KBM-7 (cell line): ENCODE measurements around the gene POLE.

Experiments
- DNase-seq: peaks from one replicate; pipeline ENCODE4 v3.0.0-alpha.2; 2015
- in situ Hi-C: fragments of 300-500 bp; cut with MboI; formaldehyde crosslinking; loops from 2 replicates; pipeline ENCODE4 v1.14.3; 2020; ENCODE audit warnings: low sequenced_read_pairs, low pct_unique_long_range_greater_than_20kb, mixed read lengths

Gene POLE

DNA sequence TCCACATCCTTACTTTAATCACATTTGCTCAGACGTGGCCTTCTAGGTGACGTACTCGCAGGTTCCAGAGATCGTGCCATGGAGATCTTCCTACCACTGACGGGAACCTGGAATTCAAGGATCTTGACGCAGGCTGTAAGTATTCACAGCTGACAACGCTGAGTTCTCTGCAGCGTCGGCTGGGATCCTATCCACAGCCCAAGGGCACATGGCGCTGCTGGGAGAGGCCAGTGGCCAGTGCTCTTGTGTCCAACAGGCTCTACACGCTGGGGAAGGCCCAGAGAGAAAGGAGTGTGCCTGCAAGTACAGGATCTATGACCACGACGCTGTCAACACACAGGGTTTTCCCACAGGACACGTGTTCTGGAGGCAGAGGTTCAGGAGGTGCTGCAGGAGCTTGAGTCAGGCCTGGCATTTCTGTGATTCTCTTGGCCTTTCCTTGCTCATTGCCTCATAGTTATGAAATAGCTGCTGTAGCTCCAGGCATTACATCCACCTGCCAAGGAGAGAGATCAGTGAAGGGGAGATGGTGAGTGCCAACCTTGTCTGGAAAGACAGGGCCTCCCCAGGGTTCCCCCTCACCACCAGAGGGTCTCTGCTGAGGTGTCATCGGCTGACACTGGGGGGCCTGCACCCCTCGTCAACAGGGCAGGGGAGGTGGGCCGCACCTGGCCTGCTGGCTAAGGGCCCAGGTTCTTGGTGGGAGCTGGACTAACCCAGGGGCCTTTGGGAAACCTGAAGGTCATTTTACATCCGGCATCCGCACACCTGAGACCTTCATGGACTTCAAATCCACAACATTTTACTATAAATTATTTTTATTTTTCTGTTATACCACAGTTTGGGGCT lies 98.1 kb downstream of the POLE start:
- in situ Hi-C loops = no loop called here

DNA sequence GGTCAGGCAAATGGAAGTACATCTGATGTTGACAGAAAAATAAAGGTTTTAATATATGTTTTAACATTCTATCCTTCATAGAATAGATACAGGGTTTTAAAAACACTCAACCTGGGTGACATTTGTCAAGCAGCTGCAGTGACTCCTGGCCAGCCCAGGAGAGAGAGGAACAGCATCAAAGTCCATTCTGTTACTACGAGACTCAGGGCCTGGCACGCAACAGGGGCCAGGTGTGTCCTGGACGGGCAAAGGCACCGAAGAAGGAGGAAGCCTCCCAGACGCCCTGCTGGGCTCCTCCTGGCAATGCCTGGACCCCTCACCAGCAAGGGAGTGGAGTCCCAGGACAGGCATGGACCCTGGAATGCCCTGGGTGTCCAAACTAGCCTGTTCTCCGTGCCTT lies 98.8 kb downstream of the POLE start:
- in situ Hi-C loops = no loop called here

More for the DNA sequence above, 98.1 kb downstream of the POLE start:
- no peak for DNase-seq

DNA sequence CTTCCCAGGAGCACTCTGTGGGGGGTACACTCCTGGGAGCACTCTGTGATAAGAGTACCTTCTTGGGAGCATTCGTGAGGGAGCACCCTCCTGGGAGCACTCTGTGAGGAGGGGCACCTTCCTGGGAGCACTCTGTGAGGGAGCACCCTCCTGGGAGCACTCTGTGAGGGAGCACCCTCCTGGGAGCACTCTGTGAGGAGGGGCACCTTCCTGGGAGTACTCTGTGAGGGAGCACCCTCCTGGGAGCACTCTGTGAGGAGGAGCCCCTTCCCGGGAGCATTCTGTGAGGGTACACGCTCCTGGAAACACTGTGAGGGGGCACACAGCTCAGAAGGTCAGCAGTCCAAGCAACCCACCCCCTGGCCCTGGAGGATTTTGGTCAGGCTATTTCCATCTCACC lies 99.4 kb downstream of the POLE start:
- no peak for DNase-seq
- in situ Hi-C loops = no loop called here

More for the DNA sequence above, 98.8 kb downstream of the POLE start:
- no peak for DNase-seq

DNA sequence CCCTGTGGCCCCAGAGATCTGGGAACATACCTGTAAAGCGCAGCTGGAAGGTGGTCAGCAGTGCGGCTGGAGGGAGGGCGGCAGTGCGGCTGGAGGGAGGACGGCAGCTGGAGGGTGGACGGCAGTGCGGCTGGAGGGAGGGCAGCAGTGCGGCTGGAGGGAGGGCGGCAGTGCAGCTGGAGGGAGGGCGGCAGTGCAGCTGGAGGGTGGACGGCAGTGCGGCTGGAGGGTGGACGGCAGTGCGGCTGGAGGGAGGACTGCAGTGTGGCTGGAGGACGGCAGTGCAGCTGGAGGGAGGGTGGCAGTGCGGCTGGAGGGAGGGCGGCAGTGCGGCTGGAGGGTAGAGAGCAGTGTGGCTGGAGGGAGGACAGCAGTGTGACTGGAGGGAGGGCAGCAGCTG lies 100.2 kb downstream of the POLE start:
- in situ Hi-C loops = no loop called here
- no peak for DNase-seq

DNA sequence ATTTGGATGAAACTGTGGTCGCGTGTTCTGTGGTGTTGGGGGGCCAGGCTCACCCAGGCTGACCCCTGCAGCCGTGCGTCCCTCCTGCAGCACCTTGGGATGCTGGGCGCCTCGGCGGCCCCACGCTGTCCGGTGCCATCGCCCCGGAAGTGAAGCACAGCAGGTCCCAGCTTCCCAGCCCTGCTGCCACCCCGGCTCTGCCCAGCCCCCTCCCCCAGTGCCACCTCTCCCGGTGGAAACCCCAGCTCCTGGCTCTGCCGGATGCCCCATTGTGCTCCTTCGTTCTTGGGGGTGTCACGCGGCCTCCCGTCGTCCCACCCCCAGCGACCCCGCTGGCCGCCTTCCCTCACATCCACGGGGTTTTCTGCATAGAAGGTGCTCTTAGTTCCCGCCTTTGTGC lies 102.0 kb downstream of the POLE start:
- no peak for DNase-seq
- in situ Hi-C loops = no loop called here

DNA sequence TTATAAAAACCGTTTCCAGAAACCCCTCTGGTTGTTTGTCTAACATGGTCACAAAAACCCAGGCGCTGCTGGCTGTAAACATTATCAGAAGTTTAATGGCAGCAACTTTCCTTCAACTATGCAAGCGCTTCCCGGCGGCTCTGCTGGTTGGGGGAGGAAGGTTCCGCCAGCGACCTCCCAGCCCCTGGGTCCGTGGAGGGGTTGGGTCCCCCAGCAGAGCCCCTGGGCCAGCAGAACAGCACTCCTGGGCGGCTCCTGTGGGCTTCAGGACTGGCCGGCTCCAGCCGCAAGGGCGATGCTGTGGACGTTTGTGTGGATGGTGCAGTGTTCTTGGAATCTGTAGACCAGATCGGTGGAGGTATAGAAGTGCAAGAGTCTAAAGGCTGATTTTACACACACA lies 102.7 kb downstream of the POLE start:
- DNase-seq = no peak
- in situ Hi-C loops = no loop called here

DNA sequence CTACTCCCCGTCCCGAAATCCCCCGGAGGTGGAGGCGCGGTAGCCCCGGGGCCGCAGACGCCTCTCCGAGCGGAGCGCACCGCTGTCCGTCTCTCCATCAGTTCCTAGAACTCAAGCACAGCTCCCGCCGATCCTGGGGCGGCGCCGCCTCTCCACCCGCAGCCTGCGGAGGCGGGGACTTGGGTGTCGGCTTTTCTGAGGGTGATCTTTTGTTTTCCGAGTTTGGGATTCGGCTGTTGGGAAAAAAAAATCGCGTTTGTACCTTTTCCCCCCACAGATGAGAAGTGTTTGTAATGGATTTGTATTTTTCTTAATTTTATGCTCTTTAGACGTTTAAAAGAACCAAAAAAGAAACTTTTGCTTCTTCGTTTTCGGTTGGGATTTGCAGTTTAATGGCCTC lies 103.4 kb downstream of the POLE start:
- DNase-seq = no peak
- in situ Hi-C loops = no loop called here

DNA sequence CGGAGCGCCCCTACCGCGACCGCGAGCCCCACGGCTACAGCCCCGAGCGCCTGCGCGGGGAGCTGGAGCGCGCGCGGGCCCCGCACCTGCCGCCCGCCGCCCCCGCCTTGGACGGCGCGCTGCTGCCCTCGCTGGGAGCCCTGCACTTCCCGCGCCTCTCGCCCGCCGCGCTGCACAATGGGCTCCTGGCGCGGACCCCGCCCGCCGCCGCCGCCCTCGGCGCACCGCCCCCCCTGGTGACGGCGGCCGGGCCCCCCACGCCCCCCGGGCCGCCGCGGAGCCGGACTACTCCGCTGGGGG lies 103.8 kb downstream of the POLE start:
- in situ Hi-C loops = no loop called here
- DNase-seq = no peak

DNA sequence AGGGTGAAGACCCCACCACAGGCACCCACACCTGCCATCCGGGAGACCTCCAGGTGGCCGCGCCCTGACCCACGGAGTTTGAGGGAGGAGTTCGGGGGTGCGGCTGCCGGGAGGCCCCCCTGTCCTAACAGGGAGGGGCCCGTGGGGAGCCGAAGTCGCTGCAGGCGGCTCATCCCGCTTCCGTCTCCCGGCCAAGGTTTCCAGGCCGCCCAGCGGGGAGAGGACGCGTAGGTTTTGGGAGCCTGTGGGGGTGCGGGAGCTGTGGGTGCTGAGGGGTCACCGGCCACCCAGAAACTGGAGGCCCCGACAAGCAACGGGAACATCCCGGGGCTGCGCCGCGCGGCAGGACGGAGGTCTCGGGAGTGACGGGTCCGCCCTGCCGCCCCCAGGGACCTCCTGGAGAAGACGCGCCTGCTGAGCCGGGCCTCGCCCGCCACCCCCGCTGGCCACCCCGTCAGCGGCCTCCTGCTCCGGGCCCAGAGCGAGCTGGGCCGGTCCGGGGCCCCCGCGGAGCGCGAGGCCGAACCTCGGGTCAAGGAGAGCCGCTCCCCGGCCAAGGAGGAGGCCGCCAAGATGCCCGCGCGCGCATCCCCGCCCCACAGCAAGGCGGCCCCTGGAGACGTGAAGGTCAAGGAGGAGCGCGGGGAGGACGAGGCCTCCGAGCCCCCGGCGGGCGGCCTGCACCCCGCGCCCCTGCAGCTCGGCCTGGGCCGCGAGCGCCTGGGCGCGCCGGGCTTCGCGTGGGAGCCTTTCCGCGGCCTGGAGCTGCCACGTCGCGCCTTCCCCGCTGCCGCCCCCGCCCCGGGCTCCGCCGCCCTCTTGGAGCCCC lies 104.3 kb downstream of the POLE start:
- in situ Hi-C loops = no loop called here
- no peak for DNase-seq

DNA sequence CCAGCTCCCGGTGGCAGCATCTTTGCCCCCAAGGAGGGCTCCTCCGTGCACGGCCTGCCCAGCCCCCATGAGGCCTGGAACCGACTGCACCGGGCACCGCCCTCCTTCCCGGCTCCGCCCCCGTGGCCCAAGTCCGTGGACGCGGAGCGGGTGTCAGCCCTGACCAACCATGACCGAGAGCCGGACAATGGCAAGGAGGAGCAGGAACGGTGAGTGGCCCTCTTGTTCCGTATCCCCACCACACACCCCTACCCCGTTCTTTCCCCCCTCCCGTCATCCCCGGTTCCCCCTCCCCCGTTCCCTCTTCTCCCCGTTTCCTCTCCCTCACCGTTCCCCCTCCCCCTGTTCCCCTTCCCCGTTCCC lies 105.1 kb downstream of the POLE start:
- DNase-seq = no peak
- in situ Hi-C loops = no loop called here

DNA sequence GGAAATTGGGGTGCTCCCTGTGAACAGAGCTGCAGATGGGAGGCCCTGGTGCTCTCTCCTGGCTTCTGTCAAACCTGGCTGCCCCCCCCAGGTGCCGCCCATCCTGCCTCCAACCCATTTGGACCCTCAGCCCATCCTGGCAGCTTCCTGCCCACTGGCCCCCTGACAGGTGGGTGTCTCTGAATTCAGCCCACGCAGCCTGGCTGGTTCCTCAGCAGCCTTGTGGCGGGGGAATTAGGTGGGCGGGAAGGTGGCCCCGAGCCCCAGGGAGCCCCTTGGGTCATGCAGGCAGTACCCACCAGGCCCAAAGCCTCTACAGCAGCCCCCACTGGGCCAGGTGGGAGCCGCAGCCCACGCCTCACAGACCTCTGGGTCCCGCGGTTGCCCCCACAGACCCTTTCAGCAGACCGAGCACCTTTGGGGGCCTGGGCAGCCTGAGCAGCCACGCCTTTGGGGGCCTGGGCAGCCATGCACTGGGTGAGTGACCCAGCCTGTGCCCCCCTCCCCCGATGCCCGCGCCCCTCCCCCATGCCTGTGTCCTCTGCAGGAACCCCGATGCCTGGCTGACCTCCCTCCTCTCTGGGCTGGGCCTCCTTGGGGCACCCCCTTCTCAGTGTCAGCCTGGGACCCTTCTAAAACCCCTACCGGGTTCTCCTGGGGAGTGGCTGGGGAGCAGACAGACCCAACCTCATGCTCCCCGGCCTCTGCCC lies 105.6 kb downstream of the POLE start:
- DNase-seq = no peak
- in situ Hi-C loops = no loop called here

DNA sequence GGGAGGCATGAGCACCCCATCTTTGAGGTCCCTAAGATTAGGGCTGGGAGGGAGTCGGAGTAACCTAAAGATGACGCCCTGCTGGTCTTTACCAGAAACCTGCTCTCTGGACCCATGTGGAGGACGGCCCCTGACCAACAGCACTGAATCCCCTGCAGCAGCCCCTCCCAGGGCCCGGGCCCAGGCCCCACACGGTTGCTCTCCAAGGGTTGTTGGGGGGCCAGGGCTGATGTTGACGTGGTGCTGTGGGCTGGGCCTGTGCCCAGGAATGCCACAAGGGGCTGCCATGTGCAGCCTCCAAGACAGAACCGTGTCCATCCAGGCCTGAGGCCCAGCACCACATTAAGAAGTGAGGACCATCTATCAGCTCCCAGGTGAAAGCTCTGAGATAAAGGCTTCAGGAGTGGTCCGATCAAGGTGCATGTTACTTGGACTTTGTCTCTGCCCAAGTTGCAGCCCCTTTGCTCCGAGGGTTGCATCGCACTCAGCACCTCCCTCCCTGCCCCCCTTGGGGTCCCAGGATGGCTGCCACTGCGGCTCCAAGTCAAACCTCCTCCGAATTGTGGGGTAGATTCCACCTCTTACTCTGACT lies 106.3 kb downstream of the POLE start:
- in situ Hi-C loops = no loop called here
- DNase-seq = no peak

DNA sequence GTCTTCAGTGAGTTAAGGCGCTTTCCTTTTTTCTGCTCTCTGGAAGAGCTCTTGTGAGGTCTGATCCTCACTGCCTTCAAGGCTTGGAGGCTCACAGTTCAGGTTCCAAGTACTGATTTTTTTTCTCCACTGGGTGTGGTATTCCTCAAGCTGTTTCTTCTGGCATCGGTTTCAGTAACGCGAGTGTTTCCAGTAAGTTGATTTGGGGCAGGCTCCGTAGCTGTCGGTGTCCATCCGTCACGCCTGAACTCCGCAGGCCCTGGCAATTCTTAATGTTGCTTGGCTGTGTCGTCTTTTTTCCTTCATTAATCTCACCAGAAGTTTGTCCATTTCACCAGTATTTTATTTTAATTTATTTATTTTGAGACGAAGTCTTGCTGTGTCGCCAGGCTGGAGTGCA lies 107.4 kb downstream of the POLE start:
- in situ Hi-C loops = no loop called here
- DNase-seq = no peak

DNA sequence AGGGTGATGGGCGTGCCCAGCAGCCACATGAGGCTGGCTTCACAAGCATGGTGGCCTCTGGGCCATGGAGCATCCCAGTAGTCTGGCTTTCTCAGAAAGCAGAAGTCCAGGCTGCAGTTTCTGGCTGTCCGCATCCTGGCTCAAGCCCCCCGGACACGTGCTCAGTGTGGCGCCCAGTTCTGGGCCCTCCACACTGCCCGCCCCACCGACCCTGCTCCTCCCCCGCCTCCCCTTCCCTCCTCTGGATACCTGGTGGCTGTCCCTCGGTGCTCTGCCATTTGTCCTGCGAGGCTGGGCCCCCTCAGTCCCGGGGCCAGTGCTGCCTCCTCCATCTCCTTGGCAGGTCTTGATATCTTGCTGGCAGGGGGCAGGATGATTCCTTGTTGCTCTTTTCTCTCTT lies 108.3 kb downstream of the POLE start:
- in situ Hi-C loops = no loop called here
- DNase-seq = no peak

DNA sequence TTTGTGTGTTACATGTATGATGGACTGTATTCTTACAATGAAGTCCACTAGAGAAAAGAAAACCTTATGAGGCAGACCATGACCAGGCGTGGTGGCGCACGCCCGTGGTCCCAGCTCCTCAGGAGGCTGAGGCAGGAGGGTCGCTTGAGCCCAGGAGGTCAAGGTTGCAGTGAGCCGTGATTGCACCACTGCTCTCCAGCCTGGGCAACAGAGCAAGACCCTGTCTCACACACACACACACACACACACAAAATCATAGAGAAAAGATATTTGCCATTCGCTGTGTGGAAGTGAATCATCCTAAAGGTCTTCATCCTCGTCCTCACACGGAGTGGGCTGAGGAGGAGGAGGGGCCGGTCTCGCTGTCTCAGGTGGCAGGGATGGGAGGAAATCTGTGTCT lies 109.0 kb downstream of the POLE start:
- in situ Hi-C loops = no loop called here
- DNase-seq = no peak

DNA sequence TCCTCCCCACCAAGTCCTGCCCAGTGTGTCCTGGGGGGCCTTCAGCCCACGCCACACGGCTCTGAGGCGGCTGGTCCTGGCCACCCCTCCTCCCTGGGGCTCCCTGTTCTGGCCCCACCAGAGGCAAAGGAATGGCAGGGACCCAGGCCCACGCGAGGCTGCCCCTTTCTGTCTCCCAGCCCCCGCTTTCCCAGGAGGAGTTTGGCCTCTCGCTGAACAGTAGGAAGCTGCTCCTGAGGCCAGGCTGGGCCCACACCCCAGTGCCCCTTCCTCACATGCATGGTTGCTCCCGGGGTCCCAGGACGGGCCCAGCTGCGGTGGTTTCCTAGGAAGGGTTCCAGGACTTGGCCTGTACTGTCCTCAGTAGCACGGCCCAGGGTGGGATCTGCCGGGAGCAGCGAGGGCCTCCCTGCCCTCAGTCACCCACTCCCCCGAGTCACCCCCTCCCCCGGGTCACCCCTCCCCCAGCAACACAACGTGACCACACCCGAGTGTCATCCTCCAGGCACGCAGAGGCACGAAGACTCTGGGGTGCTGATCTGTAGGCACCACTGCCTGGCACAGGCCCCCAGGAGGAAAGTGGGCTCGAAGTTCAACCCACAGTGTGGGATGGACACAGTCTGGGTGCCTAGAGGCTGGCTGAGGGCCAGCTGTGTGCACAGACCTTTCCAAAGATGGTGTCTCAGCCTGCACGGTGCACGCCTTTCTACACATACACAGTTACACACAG lies 109.8 kb downstream of the POLE start:
- in situ Hi-C loops = no loop called here

DNA sequence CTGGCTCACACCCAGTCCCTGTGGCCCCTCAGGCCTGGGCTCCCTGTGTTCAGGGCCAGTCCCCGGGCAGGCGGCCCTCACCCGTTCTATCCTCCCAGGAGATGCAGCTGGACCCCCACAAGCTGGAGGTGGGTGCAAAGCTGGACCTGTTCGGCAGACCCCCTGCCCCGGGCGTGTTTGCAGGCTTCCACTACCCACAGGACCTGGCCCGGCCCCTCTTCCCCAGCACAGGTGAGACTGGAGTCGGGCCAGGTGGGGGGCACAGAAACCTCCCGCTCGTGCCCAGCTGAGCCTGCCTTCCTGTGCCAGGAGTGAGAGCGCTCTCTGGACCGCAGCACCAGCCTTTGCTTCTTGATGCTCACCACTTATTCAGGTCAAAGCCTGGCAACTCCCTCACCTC lies 110.4 kb downstream of the POLE start:
- DNase-seq = no peak
- in situ Hi-C loops = no loop called here

More for the DNA sequence above, 109.8 kb downstream of the POLE start:
- DNase-seq = no peak

DNA sequence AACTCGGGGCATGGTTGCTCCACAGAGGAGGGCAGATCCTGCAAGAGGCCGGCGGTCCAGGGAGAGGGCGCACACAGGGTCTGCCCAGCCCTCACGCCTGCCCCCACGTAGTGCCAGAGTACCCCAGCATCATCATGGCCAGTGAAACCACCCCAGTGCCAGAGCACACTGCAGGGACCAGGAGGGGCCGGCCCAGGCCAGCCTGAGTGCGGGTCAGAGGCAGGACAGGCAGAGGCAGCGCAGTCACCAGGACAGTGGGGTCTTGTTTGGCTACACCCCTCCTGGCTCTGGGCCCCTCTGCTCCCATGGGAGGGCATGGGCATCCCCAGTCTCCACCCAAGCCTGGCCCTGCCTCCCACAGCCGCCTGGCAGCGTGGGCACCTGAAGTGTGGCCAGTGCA lies 111.5 kb downstream of the POLE start:
- no peak for DNase-seq
- in situ Hi-C loops = no loop called here

DNA sequence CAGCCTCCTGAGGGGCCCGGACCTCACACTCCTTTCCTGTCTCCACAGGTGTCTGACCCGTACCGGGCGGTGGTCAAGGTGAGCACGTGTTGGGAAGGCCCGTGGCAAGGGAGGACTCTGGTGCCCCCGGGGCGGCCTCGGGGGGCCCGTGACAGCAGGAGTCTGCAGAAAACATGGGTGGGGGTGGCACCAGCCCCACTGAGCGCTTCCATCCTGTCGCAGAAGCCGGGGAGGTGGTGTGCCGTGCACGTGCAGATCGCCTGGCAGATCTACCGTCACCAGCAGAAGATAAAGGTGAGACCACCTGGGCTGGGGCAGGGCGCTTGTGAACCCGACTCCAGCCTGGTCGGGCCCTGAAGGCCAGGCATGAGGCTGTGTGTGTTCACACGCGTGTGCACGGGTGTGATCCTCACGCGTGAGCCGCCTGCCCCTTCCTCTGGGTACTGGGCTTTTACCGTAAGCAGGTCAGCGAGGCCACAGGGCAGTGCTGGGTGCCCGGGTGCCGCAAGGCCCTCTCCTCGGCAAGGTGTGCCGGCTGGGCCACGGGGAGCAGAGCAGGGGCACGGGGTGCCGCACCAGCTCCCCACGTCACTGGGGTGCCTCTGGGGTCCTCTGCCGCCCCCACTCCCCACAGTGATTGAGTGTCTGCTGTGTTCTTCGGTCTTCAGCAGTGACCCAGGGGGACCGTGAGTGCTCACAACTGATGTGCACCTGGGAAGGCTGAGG lies 112.7 kb downstream of the POLE start:
- in situ Hi-C loops = no loop called here

More for the DNA sequence above, 112.7 kb downstream of the POLE start:
- no peak for DNase-seq
